HepG2 (cell line): ENCODE measurements around the gene SMARCA2. TPM values are rescaled to one million over a fixed set of nuclear protein-coding genes. Genes with fewer than 3 reads are reported as not detected.

ENCODE experiments used
- ATAC-seq: fragments of 200-7000 bp; cut with Tn5 transposase; 3 replicates; pipeline ENCODE4 v1.9.1; 2020; ENCODE audit warnings: mild to moderate bottlenecking, moderate library complexity
- BruUV-seq: library from RNA; stranded (reverse); fragments of 400-500 nt; replicated peaks from 2 replicates; lab custom pipeline; 2021; lab: Mats Ljungman, UMichigan
- CTCF ChIA-PET: fragments of 300-600 bp; formaldehyde crosslinking; extraction: SDS; loops from one replicate; lab custom pipeline; 2021; ENCODE audit warnings: low total read pairs, inconsistent platforms, low intra/inter-chr PET ratio; lab: Yijun Ruan, JAX
- POLR2A ChIA-PET: fragments of 350-600 bp; sonication (Branson Sonifier 250); formaldehyde crosslinking; loops from one replicate; lab custom pipeline; 2020; ENCODE audit warnings: antibody characterized with exemption, inconsistent platforms; lab: Yijun Ruan, JAX
- DNase-seq: peaks from one replicate; pipeline ENCODE4 v3.0.0-alpha.2; 2015; ENCODE audit warnings: low spot score
- FAIRE-seq: peaks from 3 replicates; lab custom pipeline; 2011; peaks lifted over from hg19 to GRCh38; lab: Jason Lieb, UNC
- H2AFZ ChIP-seq: one replicate; pipeline ENCODE4 v1.6.1; 2011; ENCODE audit warnings: low read length, inconsistent platforms
- H3K27ac ChIP-seq: fragments of 300-600 bp; 3 replicates; pipeline ENCODE4 v1.8.0; 2011; ENCODE audit warnings: mixed run types, mild to moderate bottlenecking, mixed read lengths, low read length, inconsistent platforms; ENCODE audit not compliant: insufficient read depth; ENCODE audit errors: extremely low read length
- H3K27me3 ChIP-seq, 2 experiments: fragments of 200-600 bp in 1 of 2; 2 replicates in 1 of 2; 3 replicates in 1 of 2; pipeline versions ENCODE4 v1.6.0 to v1.8.0; 2011; ENCODE audit warnings: low read length in 2 of 2, mild to moderate bottlenecking in 2 of 2, moderate library complexity in 2 of 2, inconsistent platforms in 1 of 2; ENCODE audit not compliant: insufficient read depth in 2 of 2, control insufficient read depth in 1 of 2
- H3K36me3 ChIP-seq, 2 experiments: fragments of 200-600 bp in 1 of 2; replicated peaks in 1 of 2; 2 replicates in 1 of 2; 3 replicates in 1 of 2; pipeline versions ENCODE4 v1.5.1 to v1.8.0; 2011; ENCODE audit warnings: low read length in 2 of 2, inconsistent platforms in 1 of 2; ENCODE audit not compliant: insufficient read depth in 2 of 2, control insufficient read depth in 1 of 2
- H3K4me1 ChIP-seq: 2 replicates; pipeline ENCODE4 v1.5.1; 2012; ENCODE audit warnings: low read length, inconsistent platforms; ENCODE audit not compliant: insufficient read depth
- H3K4me2 ChIP-seq: 2 replicates; pipeline ENCODE4 v1.6.0; 2011; ENCODE audit warnings: low read depth, low read length, inconsistent platforms
- H3K4me3 ChIP-seq, 3 experiments: fragments of 200-600 bp in 1 of 3; sonication (generic), shearing (Covaris generic) in 1 of 3; replicated peaks in 1 of 3; 2 replicates each; pipeline ENCODE4 v1.5.1; 2011 to 2016; ENCODE audit warnings: low read length in 3 of 3, inconsistent platforms in 2 of 3, low read depth in 2 of 3, mild to moderate bottlenecking in 2 of 3, control low read depth in 1 of 3, mixed read lengths in 1 of 3; ENCODE audit not compliant: insufficient read depth in 1 of 3
- H3K79me2 ChIP-seq: one replicate; pipeline ENCODE4 v1.6.1; 2011; ENCODE audit warnings: low read length, inconsistent platforms; ENCODE audit not compliant: insufficient read depth
- H3K9ac ChIP-seq: 2 replicates; pipeline ENCODE4 v1.6.0; 2011; ENCODE audit warnings: mild to moderate bottlenecking, low read depth, low read length, inconsistent platforms; ENCODE audit not compliant: insufficient read depth
- H3K9me3 ChIP-seq: 2 replicates; pipeline ENCODE4 v1.5.1; 2012; ENCODE audit warnings: mild to moderate bottlenecking, low read length
- H4K20me1 ChIP-seq: 2 replicates; pipeline ENCODE4 v1.6.0; 2011; ENCODE audit warnings: inconsistent platforms, mild to moderate bottlenecking, low read length, moderate library complexity; ENCODE audit not compliant: insufficient read depth
- CEBPB ChIP-seq: IDR thresholded peaks from 2 replicates; pipeline ENCODE4 v1.6.1; 2011; ENCODE audit warnings: low read depth, low read length, improper control_type of control experiment, borderline replicate concordance
- CEBPG ChIP-seq: IDR thresholded peaks from 2 replicates; pipeline ENCODE4 v1.6.1; 2016
- HNF4A ChIP-seq: sonication (generic); formaldehyde crosslinking; IDR thresholded peaks from 2 replicates; pipeline ENCODE4 v1.4.0; 2020; ENCODE audit warnings: missing genetic modification reagents
- TMF1 ChIP-seq: sonication (generic); formaldehyde crosslinking; IDR thresholded peaks from 2 replicates; pipeline ENCODE4 v1.8.1; 2022; ENCODE audit warnings: low read depth, missing genetic modification reagents
- ZFP37 ChIP-seq: sonication (generic); formaldehyde crosslinking; IDR thresholded peaks from 2 replicates; pipeline ENCODE4 v1.4.0; 2020; ENCODE audit warnings: missing genetic modification reagents, borderline replicate concordance
- WGBS: methylation state at CpG from one replicate; pipeline ENCODE4 v1.1.6; 2017; ENCODE audit warnings: low lambda C conversion rate; 5-methylcytosine and 5-hydroxymethylcytosine counted together
- in situ Hi-C: cut with HindIII; loops from 2 replicates; pipeline ENCODE4 v1.10.0; 2017; ENCODE audit warnings: low pct_unique_long_range_greater_than_20kb; ENCODE audit not compliant: extremely low pct_ligation_motif_present
- intact Hi-C: fragments of 100-400 bp; cut with micrococcal nuclease; formaldehyde crosslinking; loops from one replicate; pipeline ENCODE4 v1.10.0; 2022; ENCODE audit not compliant: unreplicated experiment
- polyA plus RNA-seq, 8 experiments: library from polyadenylated mRNA; depleted of rRNA in 3 of 8; stranded (reverse) in 7 of 8; unstranded in 1 of 8; fragments of >200 nt; fragmentation: Illumina TruSeq in 4 of 8; extraction: Trizol in 4 of 8; gene quantifications; 2 replicates each; pipeline versions ENCODE4 v1.2.1 to v1.2.3, GENCODE V29; 2011 to 2016; ENCODE audit warnings: low read depth in 4 of 8, missing spikeins in 1 of 8, mixed read lengths in 1 of 8; ENCODE audit not compliant: insufficient read depth in 1 of 8
- total RNA-seq, 5 experiments: library from RNA; depleted of rRNA; stranded (reverse); fragments of >200 nt; fragmentation: Illumina TruSeq; extraction: Trizol; gene quantifications; 2 replicates each; pipeline ENCODE4 v1.2.3, GENCODE V29; 2016; ENCODE audit warnings: low read depth in 1 of 5
- TF ChIP-seq, protein P1 (sequence below): sonication (generic); formaldehyde crosslinking; IDR thresholded peaks from 2 replicates; pipeline ENCODE4 v1.4.0; 2020; ENCODE audit warnings: missing genetic modification reagents, borderline replicate concordance

SMARCA2 gene
- total and polyA plus RNA-seq, 2 of the 13 experiments (the other 11 are each of a cell fraction or from before 2014, with no cell fraction given) = 22.5 to 23.7 TPM

DNA sequence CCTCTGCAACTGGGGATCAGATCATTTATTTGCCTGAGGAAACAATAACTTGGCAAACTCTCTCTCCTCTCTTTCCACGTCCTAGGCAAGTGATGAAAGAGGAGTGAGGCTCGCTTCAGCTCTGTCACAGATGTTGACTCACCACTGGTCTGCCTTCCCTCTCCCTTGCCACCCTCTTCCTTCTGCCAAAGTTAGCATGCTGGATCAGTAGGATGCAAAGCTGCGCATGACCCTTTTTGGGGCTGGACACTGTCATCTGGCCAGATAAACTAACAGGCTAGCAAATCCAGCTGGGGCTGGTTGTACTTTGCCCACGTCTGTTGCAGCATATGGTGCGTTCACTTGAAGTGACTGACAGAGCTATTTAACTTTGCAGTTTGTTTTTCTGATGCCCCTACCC lies 36.2 kb upstream of the SMARCA2 start:
- Histone ChIP-seq H2AFZ (no peak overlapping the region), H3K4me2 (no peak overlapping the region), H3K4me1 (peaks cover 16% of the 10 kb centered on the region), H3K9ac (no peak overlapping the region), H3K27ac (no peak overlapping the region), H3K79me2 (no peaks in the 10 kb centered on the region), H4K20me1 (no peaks in the 10 kb centered on the region), H3K36me3 (no peaks in the 10 kb centered on the region), H3K27me3 (no peaks in the 10 kb centered on the region), H3K4me3 (no peak overlapping the region), H3K9me3 (no peaks in the 10 kb centered on the region)
- 3% methylated on average over 5 of the region's 5 CpGs for WGBS
- no peak for FAIRE-seq
- ChIA-PET POLR2A (no interaction called here), CTCF (no interaction called here)
- ATAC-seq = peak; percentile 80
- intact Hi-C loops (no loop called here), in situ Hi-C loops (no loop called here)
- TF ChIP-seq HNF4A (CRISPR knock-in tag) = peak; percentile 57
- TF ChIP-seq, protein P1, sequence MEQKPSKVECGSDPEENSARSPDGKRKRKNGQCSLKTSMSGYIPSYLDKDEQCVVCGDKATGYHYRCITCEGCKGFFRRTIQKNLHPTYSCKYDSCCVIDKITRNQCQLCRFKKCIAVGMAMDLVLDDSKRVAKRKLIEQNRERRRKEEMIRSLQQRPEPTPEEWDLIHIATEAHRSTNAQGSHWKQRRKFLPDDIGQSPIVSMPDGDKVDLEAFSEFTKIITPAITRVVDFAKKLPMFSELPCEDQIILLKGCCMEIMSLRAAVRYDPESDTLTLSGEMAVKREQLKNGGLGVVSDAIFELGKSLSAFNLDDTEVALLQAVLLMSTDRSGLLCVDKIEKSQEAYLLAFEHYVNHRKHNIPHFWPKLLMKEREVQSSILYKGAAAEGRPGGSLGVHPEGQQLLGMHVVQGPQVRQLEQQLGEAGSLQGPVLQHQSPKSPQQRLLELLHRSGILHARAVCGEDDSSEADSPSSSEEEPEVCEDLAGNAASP (CRISPR knock-in tag) = no peak
- no peak for TF ChIP-seq ZFP37 (CRISPR knock-in tag)
- BruUV-seq = no TSS peak
- DNase-seq = peak; percentile 11

DNA sequence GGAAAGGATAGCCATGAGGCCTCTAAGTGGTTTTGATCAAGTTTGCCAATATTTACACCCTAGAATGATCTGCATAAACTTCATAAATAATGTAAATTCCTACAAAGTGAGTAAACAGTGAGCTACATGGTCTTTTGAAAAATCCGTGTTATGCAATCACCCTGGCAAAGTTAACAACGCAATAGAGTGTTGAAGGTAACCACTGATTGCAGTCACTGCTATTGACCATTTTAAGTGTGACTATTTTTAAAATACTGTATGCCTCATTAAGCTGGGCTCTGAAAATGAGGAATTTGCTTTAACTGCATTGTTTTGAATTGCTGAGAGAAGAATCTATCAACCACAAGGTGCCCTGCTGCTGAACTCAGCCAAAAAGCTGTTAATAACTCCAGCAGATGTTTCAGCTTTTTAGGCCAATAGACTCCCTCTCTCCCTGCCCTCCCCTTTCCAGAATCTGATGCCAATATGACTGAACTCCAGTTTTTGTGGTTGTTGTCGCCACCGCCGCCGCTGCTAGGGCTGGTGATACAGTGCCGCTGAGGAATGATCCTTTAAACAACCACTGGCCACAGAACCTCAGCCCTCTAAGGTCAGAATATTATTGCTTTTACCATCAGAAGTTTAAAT lies 35.3 kb upstream of the SMARCA2 start:
- in situ Hi-C loops (no loop called here), intact Hi-C loops (no loop called here)
- Histone ChIP-seq H3K4me3 (no peak overlapping the region), H3K4me1 (peaks cover 16% of the 10 kb centered on the region), H3K36me3 (no peaks in the 10 kb centered on the region), H2AFZ (no peak overlapping the region), H3K27me3 (no peaks in the 10 kb centered on the region), H3K79me2 (no peaks in the 10 kb centered on the region), H3K9ac (no peak overlapping the region), H3K4me2 (no peak overlapping the region), H3K27ac (no peak overlapping the region), H3K9me3 (no peaks in the 10 kb centered on the region), H4K20me1 (no peaks in the 10 kb centered on the region)
- DNase-seq (no peak), ATAC-seq (no peak), FAIRE-seq (no peak)
- TF ChIP-seq CEBPB (peak; percentile 66), CEBPG (CRISPR knock-in tag) (0 out of 2 replicates have a peak, but pooled peaks have one; percentile 29), TMF1 (CRISPR knock-in tag) (no peak)
- BruUV-seq = no TSS peak
- 38% methylated on average over 7 of the region's 7 CpGs for WGBS
- ChIA-PET POLR2A (no interaction called here), CTCF (no interaction called here)
